ENCODE data around the gene SAAL1. TPM values are rescaled to one million over a fixed set of nuclear protein-coding genes. Genes with fewer than 3 reads are reported as not detected.

Gene SAAL1, protein sequence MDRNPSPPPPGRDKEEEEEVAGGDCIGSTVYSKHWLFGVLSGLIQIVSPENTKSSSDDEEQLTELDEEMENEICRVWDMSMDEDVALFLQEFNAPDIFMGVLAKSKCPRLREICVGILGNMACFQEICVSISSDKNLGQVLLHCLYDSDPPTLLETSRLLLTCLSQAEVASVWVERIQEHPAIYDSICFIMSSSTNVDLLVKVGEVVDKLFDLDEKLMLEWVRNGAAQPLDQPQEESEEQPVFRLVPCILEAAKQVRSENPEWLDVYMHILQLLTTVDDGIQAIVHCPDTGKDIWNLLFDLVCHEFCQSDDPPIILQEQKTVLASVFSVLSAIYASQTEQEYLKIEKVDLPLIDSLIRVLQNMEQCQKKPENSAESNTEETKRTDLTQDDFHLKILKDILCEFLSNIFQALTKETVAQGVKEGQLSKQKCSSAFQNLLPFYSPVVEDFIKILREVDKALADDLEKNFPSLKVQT
- 10 to 100 TPM; 11.8 to 18.6 TPM for total RNA-seq

DNA sequence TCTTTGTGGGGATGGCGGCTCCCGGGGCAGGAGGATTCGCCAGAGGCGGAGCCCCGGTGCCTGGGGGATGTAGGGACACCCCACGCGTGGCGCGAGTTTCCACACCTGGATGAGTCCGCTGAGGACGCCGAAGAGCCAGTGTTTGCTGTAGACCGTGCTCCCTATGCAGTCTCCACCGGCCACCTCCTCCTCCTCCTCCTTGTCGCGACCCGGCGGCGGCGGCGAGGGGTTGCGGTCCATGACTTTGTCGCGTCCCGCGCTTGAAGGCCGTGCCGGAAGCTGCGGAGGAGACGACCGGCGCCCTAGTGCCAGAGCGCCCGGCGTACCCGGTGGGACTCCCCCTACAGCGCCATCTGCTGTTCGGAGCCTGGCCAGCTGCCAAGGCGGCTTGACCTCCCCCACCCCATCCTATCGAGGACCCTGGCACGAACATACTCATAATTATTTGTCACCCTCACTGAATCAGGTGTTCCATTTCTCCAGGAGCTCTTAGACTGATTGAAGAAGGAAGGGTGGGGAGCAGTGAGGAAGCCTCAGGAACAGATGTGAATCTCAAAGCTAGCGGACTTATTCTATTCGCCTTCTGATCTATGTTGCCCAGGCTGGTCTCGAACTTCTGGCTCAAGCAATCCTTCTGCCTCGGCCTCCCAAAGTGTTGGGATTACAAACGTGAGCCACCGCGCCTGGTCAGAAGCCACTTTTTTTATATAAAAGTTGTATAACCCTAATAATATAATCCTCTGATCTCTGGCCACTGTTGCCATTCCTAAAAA lies at the start of gene SAAL1:
SAAL1 (minus strand) TSS at position 281 of the 773 bp plus-strand sequence; CDS start at position 240, 41 bp downstream.
- peak; percentile 25 for DNase-seq (ENCODE audit: low spot score)
- Histone ChIP-seq H3K4me3 (peak within 1 kb of the TSS; percentile 80), H3K27ac (peak within 1 kb of the TSS; percentile 17 to 45), H3K36me3 (peaks cover 3% of the 10 kb centered on the region), H3K27me3 (replicated peaks; ENCODE audit: insufficient read depth) (no peaks in the 10 kb centered on the region), H3K9me3 (no peaks in the 10 kb centered on the region), H3K4me1 (ENCODE audit: control insufficient read depth in 1 of 2, low read depth in 2 of 2) (peaks cover 10 to 18% of the 10 kb centered on the region in 2 donors)
- ATAC-seq (ENCODE audit: insufficient number of reproducible peaks, low FRiP score, low read depth) = peak; percentile 49
- TF ChIP-seq, protein P1, sequence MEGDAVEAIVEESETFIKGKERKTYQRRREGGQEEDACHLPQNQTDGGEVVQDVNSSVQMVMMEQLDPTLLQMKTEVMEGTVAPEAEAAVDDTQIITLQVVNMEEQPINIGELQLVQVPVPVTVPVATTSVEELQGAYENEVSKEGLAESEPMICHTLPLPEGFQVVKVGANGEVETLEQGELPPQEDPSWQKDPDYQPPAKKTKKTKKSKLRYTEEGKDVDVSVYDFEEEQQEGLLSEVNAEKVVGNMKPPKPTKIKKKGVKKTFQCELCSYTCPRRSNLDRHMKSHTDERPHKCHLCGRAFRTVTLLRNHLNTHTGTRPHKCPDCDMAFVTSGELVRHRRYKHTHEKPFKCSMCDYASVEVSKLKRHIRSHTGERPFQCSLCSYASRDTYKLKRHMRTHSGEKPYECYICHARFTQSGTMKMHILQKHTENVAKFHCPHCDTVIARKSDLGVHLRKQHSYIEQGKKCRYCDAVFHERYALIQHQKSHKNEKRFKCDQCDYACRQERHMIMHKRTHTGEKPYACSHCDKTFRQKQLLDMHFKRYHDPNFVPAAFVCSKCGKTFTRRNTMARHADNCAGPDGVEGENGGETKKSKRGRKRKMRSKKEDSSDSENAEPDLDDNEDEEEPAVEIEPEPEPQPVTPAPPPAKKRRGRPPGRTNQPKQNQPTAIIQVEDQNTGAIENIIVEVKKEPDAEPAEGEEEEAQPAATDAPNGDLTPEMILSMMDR (IDR thresholded peaks at IDR 0.05) = peak; percentile 46

DNA sequence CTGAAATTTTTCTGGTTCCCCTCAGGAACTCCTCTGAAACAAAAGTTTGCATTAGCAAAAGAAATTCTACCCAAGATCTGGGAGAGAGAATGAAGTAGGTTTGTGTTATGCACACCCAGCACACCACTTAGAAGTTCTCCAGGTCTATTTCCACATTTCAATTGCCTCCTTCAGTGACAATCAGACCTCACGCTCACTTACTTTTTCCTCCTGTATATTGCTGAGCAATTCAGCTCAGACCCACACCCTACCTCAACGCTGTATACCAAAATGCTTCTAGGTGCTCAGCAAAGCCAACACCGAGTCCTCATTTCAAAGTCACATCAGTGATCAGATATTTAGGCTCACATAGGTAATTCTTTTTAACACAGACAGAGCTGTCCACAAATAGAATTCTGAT lies 45.7 kb upstream of the SAAL1 start:
- TF ChIP-seq, protein P1 (IDR thresholded peaks at IDR 0.05) = no peak
- H3K27me3 ChIP-seq (replicated peaks; ENCODE audit: insufficient read depth) = no peaks in the 10 kb centered on the region
- ATAC-seq (ENCODE audit: insufficient number of reproducible peaks, low FRiP score, low read depth) = no peak

DNA sequence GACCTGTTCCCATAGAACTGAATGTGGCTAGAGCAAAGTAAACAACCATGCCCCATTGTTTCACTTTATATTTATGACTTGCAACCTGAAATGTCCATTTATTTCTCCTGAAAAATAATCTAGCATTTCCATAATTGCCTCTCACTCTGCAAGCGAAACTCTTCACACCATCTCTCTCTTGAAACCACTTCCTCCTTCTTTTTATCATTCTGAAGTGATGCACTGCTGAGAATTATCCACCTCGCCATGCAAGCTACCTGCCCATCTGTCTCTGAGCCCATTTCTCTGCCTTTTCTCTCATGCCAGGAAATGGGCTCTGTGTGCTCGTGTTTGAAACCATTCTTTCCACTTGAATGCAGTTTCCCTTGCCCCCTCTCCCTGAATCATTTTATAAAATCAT lies 40.0 kb upstream of the SAAL1 start:
- ATAC-seq (ENCODE audit: insufficient number of reproducible peaks, low FRiP score, low read depth) (no peak), DNase-seq (ENCODE audit: low spot score) (no peak)
- Histone ChIP-seq H3K27ac (no peak overlapping the region), H3K4me1 (ENCODE audit: control insufficient read depth in 1 of 2, low read depth in 2 of 2) (no peaks in the 10 kb centered on the region), H3K9me3 (no peaks in the 10 kb centered on the region), H3K4me3 (no peak overlapping the region), H3K27me3 (replicated peaks; ENCODE audit: insufficient read depth) (no peaks in the 10 kb centered on the region), H3K36me3 (no peaks in the 10 kb centered on the region)
- TF ChIP-seq, protein P1 (IDR thresholded peaks at IDR 0.05) = no peak

More for the DNA sequence above, 45.7 kb upstream of the SAAL1 start:
- Histone ChIP-seq H3K4me3 (no peak overlapping the region), H3K36me3 (no peaks in the 10 kb centered on the region), H3K9me3 (no peaks in the 10 kb centered on the region), H3K4me1 (ENCODE audit: control insufficient read depth in 1 of 2, low read depth in 2 of 2) (no peaks in the 10 kb centered on the region), H3K27ac (no peak overlapping the region)
- DNase-seq (ENCODE audit: low spot score) = no peak

DNA sequence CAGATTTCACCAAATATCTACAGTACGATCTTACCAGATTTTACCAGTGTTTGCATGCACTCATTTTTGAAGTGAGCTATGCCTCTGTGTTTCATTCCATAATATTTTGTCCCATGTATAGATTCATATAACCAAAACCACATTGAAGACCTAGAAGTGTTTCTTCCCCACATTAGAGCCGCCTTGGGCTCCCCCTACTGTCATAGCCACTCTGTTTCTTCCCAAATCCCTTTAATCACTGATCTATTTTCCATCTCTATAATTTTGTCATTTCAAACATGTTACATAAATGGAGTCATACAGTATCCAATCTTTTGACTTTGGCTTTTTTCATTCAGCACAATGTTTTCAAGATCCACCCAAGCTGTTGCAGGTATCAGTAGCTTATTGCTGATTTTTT lies 39.1 kb upstream of the SAAL1 start:
- Histone ChIP-seq H3K36me3 (no peaks in the 10 kb centered on the region), H3K27me3 (replicated peaks; ENCODE audit: insufficient read depth) (no peaks in the 10 kb centered on the region), H3K4me1 (ENCODE audit: control insufficient read depth in 1 of 2, low read depth in 2 of 2) (no peaks in the 10 kb centered on the region), H3K27ac (no peak overlapping the region), H3K9me3 (no peaks in the 10 kb centered on the region), H3K4me3 (no peak overlapping the region)
- TF ChIP-seq, protein P1 (IDR thresholded peaks at IDR 0.05) = no peak
- ATAC-seq (ENCODE audit: insufficient number of reproducible peaks, low FRiP score, low read depth) (no peak), DNase-seq (ENCODE audit: low spot score) (no peak)

DNA sequence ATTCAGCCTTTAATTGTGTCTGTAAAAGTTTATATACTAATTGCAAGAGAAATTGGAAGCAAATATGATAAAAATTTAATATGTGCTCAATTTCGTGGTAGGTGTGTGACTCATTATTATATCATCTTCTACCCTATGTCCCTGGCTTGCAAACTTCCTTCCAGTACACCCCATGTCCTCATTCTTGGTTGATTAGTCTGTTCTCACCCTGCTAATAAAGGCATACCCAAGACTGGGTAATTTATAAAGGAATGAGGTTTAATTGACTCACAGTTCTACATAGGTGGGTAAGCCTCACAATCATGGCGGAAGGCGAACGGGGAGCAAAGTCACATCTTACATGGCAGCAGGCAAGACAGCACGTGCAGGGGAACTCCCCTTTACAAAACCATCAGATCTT lies 38.4 kb upstream of the SAAL1 start:
- DNase-seq (ENCODE audit: low spot score) (no peak), ATAC-seq (ENCODE audit: insufficient number of reproducible peaks, low FRiP score, low read depth) (no peak)
- H3K36me3 ChIP-seq = no peaks in the 10 kb centered on the region
- no peaks in the 10 kb centered on the region for H3K4me1 ChIP-seq (ENCODE audit: control insufficient read depth in 1 of 2, low read depth in 2 of 2)
- H3K9me3 ChIP-seq = no peaks in the 10 kb centered on the region
- no peak overlapping the region for H3K4me3 ChIP-seq
- TF ChIP-seq, protein P1 (IDR thresholded peaks at IDR 0.05) = no peak
- H3K27me3 ChIP-seq (replicated peaks; ENCODE audit: insufficient read depth) = no peaks in the 10 kb centered on the region
- H3K27ac ChIP-seq = no peak overlapping the region

Measured in thoracic aorta (tissue), 2 donors.